ENCODE measurements around the gene RPIA.

The RPIA gene

DNA sequence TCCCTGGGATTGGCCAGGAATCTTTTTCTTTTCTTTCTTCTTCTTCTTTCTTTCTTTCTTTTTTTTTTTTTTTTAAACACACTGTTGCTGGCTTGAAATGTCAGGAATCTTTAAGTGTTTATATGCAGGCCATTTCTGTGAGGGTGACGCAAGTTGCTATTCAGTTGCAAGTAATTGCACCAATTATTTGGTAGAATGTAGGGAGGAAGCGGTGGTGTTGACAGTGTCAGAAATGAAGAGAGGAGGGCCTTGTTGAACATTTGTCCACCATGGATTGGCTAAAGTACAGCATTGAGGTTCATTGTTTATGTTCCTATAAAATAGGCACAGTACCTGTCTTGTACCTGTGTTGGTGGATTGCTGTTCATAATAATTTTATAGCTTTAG lies 6.5 kb downstream of the RPIA start:
- peaks cover 3% of the 10 kb centered on the region for H3K4me1 ChIP-seq (ENCODE audit: low read length)
- H3K4me2 ChIP-seq (ENCODE audit: low read length): no peak overlapping the region
- no peak overlapping the region for H3K27ac ChIP-seq (ENCODE audit: low read length)
- TF ChIP-seq, protein P1, sequence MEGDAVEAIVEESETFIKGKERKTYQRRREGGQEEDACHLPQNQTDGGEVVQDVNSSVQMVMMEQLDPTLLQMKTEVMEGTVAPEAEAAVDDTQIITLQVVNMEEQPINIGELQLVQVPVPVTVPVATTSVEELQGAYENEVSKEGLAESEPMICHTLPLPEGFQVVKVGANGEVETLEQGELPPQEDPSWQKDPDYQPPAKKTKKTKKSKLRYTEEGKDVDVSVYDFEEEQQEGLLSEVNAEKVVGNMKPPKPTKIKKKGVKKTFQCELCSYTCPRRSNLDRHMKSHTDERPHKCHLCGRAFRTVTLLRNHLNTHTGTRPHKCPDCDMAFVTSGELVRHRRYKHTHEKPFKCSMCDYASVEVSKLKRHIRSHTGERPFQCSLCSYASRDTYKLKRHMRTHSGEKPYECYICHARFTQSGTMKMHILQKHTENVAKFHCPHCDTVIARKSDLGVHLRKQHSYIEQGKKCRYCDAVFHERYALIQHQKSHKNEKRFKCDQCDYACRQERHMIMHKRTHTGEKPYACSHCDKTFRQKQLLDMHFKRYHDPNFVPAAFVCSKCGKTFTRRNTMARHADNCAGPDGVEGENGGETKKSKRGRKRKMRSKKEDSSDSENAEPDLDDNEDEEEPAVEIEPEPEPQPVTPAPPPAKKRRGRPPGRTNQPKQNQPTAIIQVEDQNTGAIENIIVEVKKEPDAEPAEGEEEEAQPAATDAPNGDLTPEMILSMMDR (IDR thresholded peaks at IDR 0.05; ENCODE audit: low read depth, low read length): no peak
- no peak for TF ChIP-seq EZH2phosphoT487 (IDR thresholded peaks at IDR 0.05; ENCODE audit: low read depth)
- no peak overlapping the region for H2AFZ ChIP-seq (ENCODE audit: low read depth, low read length)
- H4K20me1 ChIP-seq (ENCODE audit: insufficient read depth, low read length): peaks cover 13% of the 10 kb centered on the region
- H3K4me3 ChIP-seq (ENCODE audit: low read length): no peak overlapping the region
- H3K9me3 ChIP-seq (ENCODE audit: insufficient read depth, low read length): no peaks in the 10 kb centered on the region
- no peak overlapping the region for H3K9ac ChIP-seq (ENCODE audit: low read length)
- H3K79me2 ChIP-seq (ENCODE audit: low read length): peaks cover 65% of the 10 kb centered on the region
- peaks cover 24% of the 10 kb centered on the region for H3K36me3 ChIP-seq (replicated peaks; ENCODE audit: low read depth, low read length)
- no peaks in the 10 kb centered on the region for H3K27me3 ChIP-seq (ENCODE audit: low read depth, low read length)

DNA sequence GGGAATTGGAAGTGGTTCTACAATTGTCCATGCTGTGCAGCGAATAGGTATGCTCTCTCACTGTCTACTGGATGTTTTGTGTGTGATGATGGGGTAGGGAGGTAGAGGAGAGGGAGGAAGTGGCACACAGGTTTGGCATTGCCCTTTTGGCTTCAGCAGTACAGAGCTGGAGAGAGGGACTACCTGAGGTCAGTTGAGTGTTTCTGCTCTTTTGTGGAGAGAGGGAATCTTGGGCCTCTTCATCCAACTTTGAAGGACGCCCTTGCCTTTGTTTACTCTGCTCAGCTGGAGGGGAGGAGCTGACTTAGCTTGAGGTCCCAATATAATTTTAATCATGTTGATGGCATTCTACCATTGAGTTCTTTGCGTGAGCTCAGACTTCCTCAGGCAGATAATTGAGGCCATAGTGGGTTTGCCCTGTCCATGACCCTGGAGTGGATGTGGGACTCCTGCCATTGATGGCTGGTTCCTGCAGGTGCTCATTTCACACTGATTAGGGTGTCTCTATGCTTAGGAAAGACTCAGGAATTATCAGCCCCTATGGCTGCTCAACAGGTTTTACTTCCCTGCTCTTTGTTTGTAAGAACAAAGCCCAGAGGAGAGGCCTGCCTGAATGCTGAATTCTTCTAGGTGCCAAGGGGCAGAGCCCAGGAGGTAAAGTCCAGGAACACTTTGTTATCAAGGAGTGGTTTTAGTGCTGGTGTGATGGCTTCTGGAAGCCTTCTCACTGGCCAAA lies 7.2 kb downstream of the RPIA start:
- no peaks in the 10 kb centered on the region for H3K27me3 ChIP-seq (ENCODE audit: low read depth, low read length)
- peaks cover 13% of the 10 kb centered on the region for H4K20me1 ChIP-seq (ENCODE audit: insufficient read depth, low read length)
- no peak overlapping the region for H3K27ac ChIP-seq (ENCODE audit: low read length)
- no peaks in the 10 kb centered on the region for H3K9me3 ChIP-seq (ENCODE audit: insufficient read depth, low read length)
- H3K4me2 ChIP-seq (ENCODE audit: low read length): no peak overlapping the region
- no peak overlapping the region for H3K4me3 ChIP-seq (ENCODE audit: low read length)
- peaks cover 24% of the 10 kb centered on the region for H3K36me3 ChIP-seq (replicated peaks; ENCODE audit: low read depth, low read length)
- no peak for TF ChIP-seq EZH2phosphoT487 (IDR thresholded peaks at IDR 0.05; ENCODE audit: low read depth)
- TF ChIP-seq, protein P1 (IDR thresholded peaks at IDR 0.05; ENCODE audit: low read depth, low read length): no peak
- peaks cover 58% of the 10 kb centered on the region for H3K79me2 ChIP-seq (ENCODE audit: low read length)
- no peaks in the 10 kb centered on the region for H3K4me1 ChIP-seq (ENCODE audit: low read length)
- H3K9ac ChIP-seq (ENCODE audit: low read length): no peak overlapping the region
- no peak overlapping the region for H2AFZ ChIP-seq (ENCODE audit: low read depth, low read length)

- TF ChIP-seq, protein P1 (IDR thresholded peaks at IDR 0.05; ENCODE audit: low read depth, low read length): no peak
- TF ChIP-seq EZH2phosphoT487 (IDR thresholded peaks at IDR 0.05; ENCODE audit: low read depth): no peak
- Histone ChIP-seq H3K27ac (ENCODE audit: low read length) (no peak overlapping the region), H3K9ac (ENCODE audit: low read length) (no peak overlapping the region), H3K4me1 (ENCODE audit: low read length) (no peaks in the 10 kb centered on the region), H3K79me2 (ENCODE audit: low read length) (peaks cover 13% of the 10 kb centered on the region; the same call in 1 of the 2 replicates), H3K36me3 (replicated peaks; ENCODE audit: low read depth, low read length) (peaks cover 24% of the 10 kb centered on the region), H3K27me3 (ENCODE audit: low read depth, low read length) (no peaks in the 10 kb centered on the region), H3K4me2 (ENCODE audit: low read length) (no peak overlapping the region), H4K20me1 (ENCODE audit: insufficient read depth, low read length) (peaks cover 3% of the 10 kb centered on the region; the same call in 1 of the 2 replicates), H2AFZ (ENCODE audit: low read depth, low read length) (no peak overlapping the region), H3K9me3 (ENCODE audit: insufficient read depth, low read length) (no peaks in the 10 kb centered on the region), H3K4me3 (ENCODE audit: low read length) (no peak overlapping the region)
Measured at GRCh38 chr2:88707003-88707402, 15.5 kb downstream of the RPIA start.

DNA sequence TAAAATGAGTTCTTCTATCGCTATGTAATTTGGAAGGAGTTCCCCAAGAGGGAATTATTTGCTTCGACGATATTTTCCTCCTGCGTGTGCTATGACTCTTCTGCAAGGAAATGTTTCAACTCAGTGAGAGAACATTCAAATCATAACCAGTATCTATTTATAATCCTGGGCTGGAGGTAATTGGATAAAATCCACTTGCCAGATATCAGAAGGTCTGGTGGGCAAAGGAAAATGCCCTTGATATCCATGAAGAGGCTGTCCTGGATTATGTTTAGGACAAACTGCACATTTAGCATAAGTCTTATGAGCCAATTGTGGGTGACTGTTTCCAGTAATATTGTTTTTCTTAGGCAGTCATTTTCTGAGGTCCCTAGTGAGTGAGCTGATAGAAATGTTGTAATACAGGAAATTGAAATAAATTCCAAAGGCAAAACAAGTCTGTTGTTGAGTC lies 17.7 kb downstream of the RPIA start:
- no peak overlapping the region for H3K4me3 ChIP-seq (ENCODE audit: low read length)
- no peaks in the 10 kb centered on the region for H3K4me1 ChIP-seq (ENCODE audit: low read length)
- no peak for TF ChIP-seq EZH2phosphoT487 (IDR thresholded peaks at IDR 0.05; ENCODE audit: low read depth)
- TF ChIP-seq, protein P1 (IDR thresholded peaks at IDR 0.05; ENCODE audit: low read depth, low read length): no peak
- peaks cover 3% of the 10 kb centered on the region; the same call in 1 of the 2 replicates for H4K20me1 ChIP-seq (ENCODE audit: insufficient read depth, low read length)
- no peak overlapping the region for H3K27ac ChIP-seq (ENCODE audit: low read length)
- H3K9ac ChIP-seq (ENCODE audit: low read length): no peak overlapping the region
- H3K27me3 ChIP-seq (ENCODE audit: low read depth, low read length): no peaks in the 10 kb centered on the region
- H3K4me2 ChIP-seq (ENCODE audit: low read length): no peak overlapping the region
- no peaks in the 10 kb centered on the region for H3K9me3 ChIP-seq (ENCODE audit: insufficient read depth, low read length)
- H3K36me3 ChIP-seq (replicated peaks; ENCODE audit: low read depth, low read length): peaks cover 22% of the 10 kb centered on the region
- peaks cover 21% of the 10 kb centered on the region for H3K79me2 ChIP-seq (ENCODE audit: low read length)
- no peak overlapping the region for H2AFZ ChIP-seq (ENCODE audit: low read depth, low read length)

Measured in OCI-LY3 (cell line).